Loucy (cell line): ENCODE data around the gene ARSD.

Experiments used
- H2AFZ ChIP-seq: fragments of 200-600 bp; sonication (generic); 2 replicates; pipeline ENCODE4 v1.6.0; 2016; ENCODE audit warnings: antibody characterized with exemption, mild to moderate bottlenecking, low read length, moderate library complexity
- H3F3A ChIP-seq: fragments of 200-600 bp; 2 replicates; pipeline ENCODE4 v1.6.0; 2016; ENCODE audit warnings: antibody characterized with exemption, low read depth, mild to moderate bottlenecking
- H3K27me3 ChIP-seq: fragments of 200-600 bp; sonication (generic); 2 replicates; pipeline ENCODE4 v1.6.1; 2014; ENCODE audit warnings: low read length, mild to moderate bottlenecking; ENCODE audit not compliant: insufficient read depth, poor library complexity, severe bottlenecking
- H3K36me3 ChIP-seq: fragments of 200-600 bp; sonication (generic); 2 replicates; pipeline ENCODE4 v1.6.1; 2016; ENCODE audit warnings: low read length; ENCODE audit not compliant: insufficient read depth
- H3K4me1 ChIP-seq: fragments of 200-600 bp; sonication (generic); 2 replicates; pipeline ENCODE4 v1.5.1; 2014; ENCODE audit warnings: low read length, mild to moderate bottlenecking; ENCODE audit not compliant: insufficient read depth, poor library complexity, severe bottlenecking
- H3K4me2 ChIP-seq: fragments of 200-600 bp; sonication (generic); 2 replicates; pipeline ENCODE4 v1.6.0; 2014; ENCODE audit warnings: antibody characterized with exemption, low read length, low read depth, mild to moderate bottlenecking; ENCODE audit not compliant: poor library complexity, severe bottlenecking
- H3K4me3 ChIP-seq: fragments of 200-600 bp; sonication (generic); 2 replicates; pipeline ENCODE4 v1.5.1; 2014; ENCODE audit warnings: low read length, mild to moderate bottlenecking, mixed read lengths; ENCODE audit not compliant: poor library complexity, severe bottlenecking
- H3K79me2 ChIP-seq: fragments of 200-600 bp; sonication (generic); 2 replicates; pipeline ENCODE4 v1.6.1; 2014; ENCODE audit warnings: low read length; ENCODE audit not compliant: insufficient read depth
- H3K9ac ChIP-seq: fragments of 200-600 bp; sonication (generic); 2 replicates; pipeline ENCODE4 v1.6.0; 2014; ENCODE audit warnings: mild to moderate bottlenecking, low read depth, low read length, moderate library complexity; ENCODE audit not compliant: poor library complexity, severe bottlenecking
- H3K9me2 ChIP-seq: fragments of 200-600 bp; sonication (generic); replicated peaks from 2 replicates; pipeline ENCODE4 v1.6.1; 2016; ENCODE audit warnings: low read depth, low read length, mixed read lengths
- H3K9me3 ChIP-seq: fragments of 200-600 bp; sonication (generic); 2 replicates; pipeline ENCODE4 v1.6.1; 2014; ENCODE audit warnings: mild to moderate bottlenecking, antibody characterized with exemption, low read length, low read depth; ENCODE audit not compliant: insufficient read depth
- H4K20me1 ChIP-seq: fragments of 200-600 bp; sonication (generic); 2 replicates; pipeline ENCODE4 v1.6.0; 2014; ENCODE audit warnings: antibody characterized with exemption, low read length, mild to moderate bottlenecking; ENCODE audit not compliant: insufficient read depth, poor library complexity, severe bottlenecking
- CTCF ChIP-seq: fragments of 200-600 bp; sonication (generic); conservative IDR thresholded peaks from 2 replicates; pipeline ENCODE4 v1.5.1; 2014; ENCODE audit warnings: mild to moderate bottlenecking, antibody characterized with exemption, low read length
- EZH2phosphoT487 ChIP-seq: fragments of 200-600 bp; IDR thresholded peaks from 2 replicates; pipeline ENCODE4 v1.6.1; 2018; ENCODE audit warnings: antibody characterized with exemption, mild to moderate bottlenecking, moderate library complexity, borderline replicate concordance

The ARSD gene

GRCh38 chrX:2907295-2907694, 21.8 kb downstream of the ARSD start:
- Histone ChIP-seq H2AFZ (no peak overlapping the region), H4K20me1 (no peaks in the 10 kb centered on the region), H3K36me3 (no peaks in the 10 kb centered on the region), H3K4me2 (no peak overlapping the region), H3K79me2 (no peaks in the 10 kb centered on the region), H3K27me3 (no peaks in the 10 kb centered on the region), H3K4me3 (no peak overlapping the region), H3F3A (no peaks in the 10 kb centered on the region), H3K4me1 (no peaks in the 10 kb centered on the region), H3K9ac (no peak overlapping the region), H3K9me3 (no peaks in the 10 kb centered on the region), H3K9me2 (no peaks in the 10 kb centered on the region)
- TF ChIP-seq EZH2phosphoT487 (no peak), CTCF (no peak)

- Histone ChIP-seq H3K9me3 (no peaks in the 10 kb centered on the region), H3K36me3 (no peaks in the 10 kb centered on the region), H2AFZ (no peak overlapping the region), H4K20me1 (no peaks in the 10 kb centered on the region), H3K9me2 (no peaks in the 10 kb centered on the region), H3F3A (no peaks in the 10 kb centered on the region), H3K9ac (no peak overlapping the region), H3K4me1 (no peaks in the 10 kb centered on the region), H3K79me2 (no peaks in the 10 kb centered on the region), H3K4me2 (no peak overlapping the region), H3K4me3 (no peak overlapping the region), H3K27me3 (no peaks in the 10 kb centered on the region)
- TF ChIP-seq CTCF (no peak), EZH2phosphoT487 (no peak)
Measured at GRCh38 chrX:2903366-2903765, 25.8 kb downstream of the ARSD start.

GRCh38 chrX:2902841-2903240, 26.3 kb downstream of the ARSD start:
- no peaks in the 10 kb centered on the region for H3K36me3 ChIP-seq
- no peaks in the 10 kb centered on the region for H3K9me2 ChIP-seq
- H3K4me3 ChIP-seq = no peak overlapping the region
- no peaks in the 10 kb centered on the region for H3K27me3 ChIP-seq
- no peak overlapping the region for H3K9ac ChIP-seq
- no peaks in the 10 kb centered on the region for H3F3A ChIP-seq
- no peaks in the 10 kb centered on the region for H3K9me3 ChIP-seq
- no peaks in the 10 kb centered on the region for H3K4me1 ChIP-seq
- no peak overlapping the region for H2AFZ ChIP-seq
- H3K79me2 ChIP-seq = no peaks in the 10 kb centered on the region
- TF ChIP-seq EZH2phosphoT487 (no peak), CTCF (no peak)
- no peaks in the 10 kb centered on the region for H4K20me1 ChIP-seq
- no peak overlapping the region for H3K4me2 ChIP-seq
